Measurements from ENCODE around the gene TMEM44.

DNA sequence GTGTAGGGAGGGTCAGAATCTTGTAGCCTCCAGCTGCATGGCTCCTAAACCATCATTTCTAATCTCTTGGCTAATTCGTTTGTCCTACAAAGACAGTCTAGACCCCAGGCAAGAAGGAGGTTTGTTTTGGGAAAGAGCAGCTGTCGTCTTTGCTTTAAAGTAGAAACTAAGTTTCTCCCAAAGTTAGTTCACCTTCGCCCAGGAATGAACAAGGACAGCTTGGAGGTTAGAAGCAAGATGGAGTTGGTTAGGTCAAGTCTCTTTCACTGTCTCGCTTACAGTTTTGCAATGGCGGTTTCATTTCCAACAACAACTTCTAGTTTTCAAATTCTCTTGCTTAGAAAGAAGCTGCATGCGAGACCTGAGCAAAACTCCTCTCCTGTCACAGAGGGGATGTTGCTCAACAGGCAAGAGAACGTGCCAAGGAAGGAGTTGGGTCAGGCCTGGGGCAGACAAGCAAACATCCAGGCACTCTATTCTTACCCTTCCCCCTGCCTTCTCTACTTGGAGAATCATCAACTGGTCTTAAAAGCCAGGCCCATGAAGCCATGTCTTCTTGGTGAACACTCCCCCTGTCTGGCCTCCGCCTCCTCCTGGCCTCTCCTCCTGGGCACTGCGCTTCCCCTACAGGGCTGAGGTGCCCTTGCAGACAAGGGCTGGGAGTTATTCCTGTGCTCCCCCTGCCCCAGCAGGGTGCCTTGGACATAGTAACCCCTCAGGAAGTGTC is 57.6 kb downstream of the TMEM44 start:
- TF ChIP-seq, protein P1, sequence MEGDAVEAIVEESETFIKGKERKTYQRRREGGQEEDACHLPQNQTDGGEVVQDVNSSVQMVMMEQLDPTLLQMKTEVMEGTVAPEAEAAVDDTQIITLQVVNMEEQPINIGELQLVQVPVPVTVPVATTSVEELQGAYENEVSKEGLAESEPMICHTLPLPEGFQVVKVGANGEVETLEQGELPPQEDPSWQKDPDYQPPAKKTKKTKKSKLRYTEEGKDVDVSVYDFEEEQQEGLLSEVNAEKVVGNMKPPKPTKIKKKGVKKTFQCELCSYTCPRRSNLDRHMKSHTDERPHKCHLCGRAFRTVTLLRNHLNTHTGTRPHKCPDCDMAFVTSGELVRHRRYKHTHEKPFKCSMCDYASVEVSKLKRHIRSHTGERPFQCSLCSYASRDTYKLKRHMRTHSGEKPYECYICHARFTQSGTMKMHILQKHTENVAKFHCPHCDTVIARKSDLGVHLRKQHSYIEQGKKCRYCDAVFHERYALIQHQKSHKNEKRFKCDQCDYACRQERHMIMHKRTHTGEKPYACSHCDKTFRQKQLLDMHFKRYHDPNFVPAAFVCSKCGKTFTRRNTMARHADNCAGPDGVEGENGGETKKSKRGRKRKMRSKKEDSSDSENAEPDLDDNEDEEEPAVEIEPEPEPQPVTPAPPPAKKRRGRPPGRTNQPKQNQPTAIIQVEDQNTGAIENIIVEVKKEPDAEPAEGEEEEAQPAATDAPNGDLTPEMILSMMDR (conservative IDR thresholded peaks at IDR 0.05; ENCODE audit: low read depth, low read length), result peak; percentile 23; the same call in 1 of the 2 replicates
- TF ChIP-seq POLR2A (IDR thresholded peaks at IDR 0.05; ENCODE audit: low read depth, low read length), result no peak
- TF ChIP-seq SMC3 (IDR thresholded peaks at IDR 0.05; ENCODE audit: low read depth, low read length), result no peak
- TF ChIP-seq FOS (IDR thresholded peaks at IDR 0.05; ENCODE audit: low read depth, low read length), result no peak
- TF ChIP-seq CEBPB (IDR thresholded peaks at IDR 0.05; ENCODE audit: low read depth, low read length), result peak; percentile 67
- TF ChIP-seq RAD21 (IDR thresholded peaks at IDR 0.05; ENCODE audit: low read length), result no peak
- no peak for TF ChIP-seq MXI1 (IDR thresholded peaks at IDR 0.05; ENCODE audit: borderline replicate concordance, low read depth, low read length)
- TF ChIP-seq BHLHE40 (IDR thresholded peaks at IDR 0.05; ENCODE audit: low read depth, low read length), result 0 out of 2 replicates have a peak, but pooled peaks have one; percentile 26
